SHP77 (cell line): ENCODE results near the gene GAGE12C.
"Not testable (repeated sequence)": the region's sequence is repeated elsewhere in the genome, so short reads cannot be mapped to it uniquely, and the experiment has no call there.

ENCODE experiments used
- DNase-seq, 2 experiments: peaks; one replicate each; lab custom pipeline; 2025; lab: John Stamatoyannopoulos, UW

The GAGE12C gene

GRCh38 chrX:49531877-49532276 is at the start of gene GAGE12C:
Gene GAGE12C, plus strand, starts transcription at chrX:49532177. Its CDS starts 1,155 bp downstream, at chrX:49533332.
- not testable (repeated sequence) for DNase-seq

GRCh38 chrX:49541433-49541832 is 9.5 kb downstream of the GAGE12C start, which contains the start of gene GAGE12D:
Gene GAGE12D, plus strand, starts transcription at chrX:49541733. Its CDS starts 1,155 bp downstream, at chrX:49542888.
- DNase-seq: not testable (repeated sequence)

- DNase-seq: not testable (repeated sequence)
Observed at GRCh38 chrX:49550989-49551388, 19.0 kb downstream of the GAGE12C start, which contains the start of gene GAGE12E. Gene GAGE12E, plus strand, starts transcription at chrX:49551289. Its CDS starts 1,155 bp downstream, at chrX:49552444.

GRCh38 chrX:49560542-49560941 is 28.6 kb downstream of the GAGE12C start, which contains the start of gene GAGE12F:
Gene GAGE12F, plus strand, starts transcription at chrX:49560842. Its CDS starts 1,155 bp downstream, at chrX:49561997.
- DNase-seq: not testable (repeated sequence)

GRCh38 chrX:49568728-49569127 is 36.8 kb downstream of the GAGE12C start:
- not testable (repeated sequence) for DNase-seq

GRCh38 chrX:49569152-49569551 is 37.2 kb downstream of the GAGE12C start:
- DNase-seq: not testable (repeated sequence)

GRCh38 chrX:49570100-49570499 is 38.1 kb downstream of the GAGE12C start, which contains the start of gene GAGE12G:
Gene GAGE12G, plus strand, starts transcription at chrX:49570400. Its CDS starts 1,155 bp downstream, at chrX:49571555.
- DNase-seq: not testable (repeated sequence)

- not testable (repeated sequence) for DNase-seq
Observed at GRCh38 chrX:49579649-49580048, 47.7 kb downstream of the GAGE12C start, which contains the start of gene GAGE12H. Gene GAGE12H, plus strand, starts transcription at chrX:49579949. Its CDS starts 1,155 bp downstream, at chrX:49581104.
